ENCODE results near the gene SPATS2L. TPM values are rescaled to one million over a fixed set of nuclear protein-coding genes. Genes with fewer than 3 reads are reported as not detected.

SPATS2L gene
- total RNA-seq, 1 experiment from 2014 or later = 47.3 TPM

- no peaks in the 10 kb centered on the region for H3K27me3 ChIP-seq (ENCODE audit: insufficient read depth, low read length)
- H3K56ac ChIP-seq (ENCODE audit: insufficient read length, low read depth, low read length) = no peak overlapping the region
- Mint-ChIP-seq H3K4me3 (no peak overlapping the region), H3K9me3 (no peaks in the 10 kb centered on the region), H3K36me3 (ENCODE audit: insufficient read depth in 1 of 3, low read depth in 3 of 3) (peaks cover 14 to 21% (median 16%) of the 10 kb centered on the region in 3 experiments; a peak in 6 of 7 replicates), H3K4me1 (peaks cover 15 to 24% of the 10 kb centered on the region in 2 experiments), H3K27ac (peak overlapping the region in 1 of 3 experiments; percentile 39; a peak in 1 of 7 replicates), H3K27me3 (ENCODE audit: low read depth) (no peaks in the 10 kb centered on the region)
- H3K18ac ChIP-seq (ENCODE audit: insufficient read length, low read depth, low read length) = no peak overlapping the region
- H4K20me1 ChIP-seq (ENCODE audit: control insufficient read depth, insufficient read depth, insufficient read length) = no peaks in the 10 kb centered on the region
- H2BK12ac ChIP-seq (ENCODE audit: insufficient read length, low read depth, low read length) = no peak overlapping the region
- no peak for DNase-seq
- H3K9me3 ChIP-seq (ENCODE audit: control insufficient read depth, low read depth, low read length) = no peaks in the 10 kb centered on the region
- no peak overlapping the region for H2BK15ac ChIP-seq (ENCODE audit: low read depth, low read length)
- H2AK5ac ChIP-seq (ENCODE audit: insufficient read length, low read length) = no peak overlapping the region
- H3K27ac ChIP-seq (ENCODE audit: insufficient read length, low read depth, low read length) = no peak overlapping the region
- no CpG with 5 or more reads among the region's 4 CpGs for WGBS (ENCODE audit: extremely low coverage, insufficient read length, low lambda C conversion rate)
- no peak overlapping the region for H2BK5ac ChIP-seq (ENCODE audit: insufficient read length, low read length)
- no peak overlapping the region for H3K9ac ChIP-seq (ENCODE audit: extremely low read depth, insufficient read length, low read length)
- H3K79me2 ChIP-seq (ENCODE audit: insufficient read depth, low read length) = peaks cover 9% of the 10 kb centered on the region; the same call in 1 of the 2 replicates
- no peaks in the 10 kb centered on the region for H3K23me2 ChIP-seq (ENCODE audit: insufficient read length, low read depth, low read length, poor library complexity, severe bottlenecking)
- no peak for TF ChIP-seq CTCF (conservative IDR thresholded peaks at IDR 0.05)
- no peak overlapping the region for H4K91ac ChIP-seq (ENCODE audit: insufficient read length, low read depth, low read length)
- H3K14ac ChIP-seq (ENCODE audit: insufficient read depth, low read length) = no peak overlapping the region
- H3T11ph ChIP-seq (ENCODE audit: low read length) = no peak overlapping the region
- no peak overlapping the region for H4K5ac ChIP-seq (ENCODE audit: insufficient read length, low read depth, low read length)
- no peak overlapping the region for H2BK120ac ChIP-seq (ENCODE audit: low read depth, low read length, poor library complexity, severe bottlenecking)
- H2BK20ac ChIP-seq (ENCODE audit: low read depth, low read length, poor library complexity, severe bottlenecking) = no peak overlapping the region
- no peak overlapping the region for H3K4ac ChIP-seq (ENCODE audit: low read depth, low read length)
- H3K79me1 ChIP-seq (ENCODE audit: insufficient read depth, low read depth, low read length, poor library complexity, severe bottlenecking) = peaks cover 2% of the 10 kb centered on the region
- H4K8ac ChIP-seq (replicated peaks; ENCODE audit: insufficient read length, low read depth, low read length) = no peak overlapping the region
- H3K23ac ChIP-seq (ENCODE audit: insufficient read length, low read depth, low read length) = no peak overlapping the region
- no peak overlapping the region for H3K4me2 ChIP-seq (ENCODE audit: insufficient read depth, insufficient read length, low read length)
- H3K4me1 ChIP-seq (ENCODE audit: insufficient read depth, low read length) = peaks cover 9% of the 10 kb centered on the region; the same call in 1 of the 2 replicates
- no peak overlapping the region for H2AFZ ChIP-seq (ENCODE audit: low read length)
Observed at GRCh38 chr2:200404615-200405014, 98.1 kb downstream of the SPATS2L start.
